H1 (cell line): ENCODE results near the gene GSG1L. TPM values are rescaled to one million over a fixed set of nuclear protein-coding genes. Genes with fewer than 3 reads are reported as not detected.

Experiments used
- CTCF ChIA-PET: fragments of 300-600 bp; sonication (Branson Sonifier 250); formaldehyde crosslinking; loops from one replicate; lab custom pipeline; 2021; ENCODE audit not compliant: partially characterized antibody; lab: Charles Lee
- POLR2A ChIA-PET: fragments of 300-600 bp; sonication (Branson Sonifier 250); formaldehyde crosslinking; loops from one replicate; lab custom pipeline; 2021; ENCODE audit warnings: inconsistent platforms; ENCODE audit not compliant: partially characterized antibody; lab: Charles Lee
- DNase-seq, 2 experiments: peaks; one replicate each; pipeline versions ENCODE4 v3.0.0 to v3.0.0-alpha.2; 2010 to 2022; ENCODE audit warnings: low spot score in 2 of 2, low read depth in 1 of 2, mixed read lengths in 1 of 2
- FAIRE-seq: peaks from 2 replicates; lab custom pipeline; 2011; peaks lifted over from hg19 to GRCh38; lab: Jason Lieb, UNC
- H2AFZ ChIP-seq: 2 replicates; pipeline ENCODE4 v1.8.1; 2012; ENCODE audit warnings: low read length, inconsistent platforms
- H2AK5ac ChIP-seq: 2 replicates; pipeline ENCODE4 v1.6.1; 2013; ENCODE audit warnings: low read depth, low read length
- H2BK120ac ChIP-seq: replicated peaks from 2 replicates; pipeline ENCODE3; 2013; ENCODE audit warnings: low read depth, low read length, inconsistent platforms
- H2BK12ac ChIP-seq: 2 replicates; pipeline ENCODE4 v1.6.1; 2013; ENCODE audit warnings: low read depth, low read length
- H2BK15ac ChIP-seq: 2 replicates; pipeline ENCODE4 v1.6.1; 2013; ENCODE audit warnings: low read length
- H2BK20ac ChIP-seq: 2 replicates; pipeline ENCODE4 v1.6.1; 2013; ENCODE audit warnings: low read length
- H2BK5ac ChIP-seq: 2 replicates; pipeline ENCODE4 v1.6.1; 2013; ENCODE audit warnings: low read depth, low read length
- H3K14ac ChIP-seq: 2 replicates; pipeline ENCODE4 v1.6.1; 2013; ENCODE audit warnings: inconsistent platforms; ENCODE audit not compliant: insufficient read length
- H3K18ac ChIP-seq: 2 replicates; pipeline ENCODE4 v1.6.1; 2013; ENCODE audit warnings: low read length; ENCODE audit errors: extremely low read depth
- H3K23ac ChIP-seq: 2 replicates; pipeline ENCODE4 v1.6.1; 2013; ENCODE audit warnings: inconsistent platforms; ENCODE audit not compliant: insufficient read length
- H3K23me2 ChIP-seq: 2 replicates; pipeline ENCODE4 v1.6.1; 2013; ENCODE audit warnings: low read depth, low read length
- H3K27ac ChIP-seq: 2 replicates; pipeline ENCODE4 v1.6.1; 2011; ENCODE audit warnings: low read depth, low read length, inconsistent platforms
- H3K27me3 ChIP-seq, 4 experiments: replicated peaks in 1 of 4; 1 replicate in 1 of 4; 2 replicates in 3 of 4; pipeline versions ENCODE4 v1.6.1 to v1.8.1; 2011 to 2013; ENCODE audit warnings: low read length in 3 of 4, mild to moderate bottlenecking in 3 of 4, inconsistent platforms in 2 of 4, mixed read lengths in 2 of 4, moderate library complexity in 1 of 4; ENCODE audit not compliant: control insufficient read depth in 3 of 4, insufficient read depth in 3 of 4; ENCODE audit errors: extremely low read depth in 1 of 4
- H3K36me3 ChIP-seq, 4 experiments: 2 replicates each; pipeline versions ENCODE4 v1.6.1 to v1.8.1; 2011 to 2013; ENCODE audit warnings: mild to moderate bottlenecking in 4 of 4, low read length in 3 of 4, moderate library complexity in 2 of 4, control low read depth in 1 of 4, inconsistent platforms in 1 of 4; ENCODE audit not compliant: insufficient read depth in 4 of 4, control insufficient read depth in 2 of 4
- H3K4ac ChIP-seq: replicated peaks from 2 replicates; pipeline ENCODE3; 2013; ENCODE audit warnings: low read length, low read depth, mixed read lengths, inconsistent platforms; ENCODE audit not compliant: insufficient read length
- H3K4me1 ChIP-seq, 4 experiments: replicated peaks in 1 of 4; 1 replicate in 1 of 4; 2 replicates in 3 of 4; pipeline versions ENCODE4 v1.6.1 to v1.8.1; 2011 to 2013; ENCODE audit warnings: low read length in 3 of 4, inconsistent platforms in 2 of 4, mixed read lengths in 1 of 4; ENCODE audit not compliant: insufficient read depth in 4 of 4, control insufficient read depth in 3 of 4
- H3K4me2 ChIP-seq, 2 experiments: 2 replicates each; pipeline versions ENCODE4 v1.6.1 to v1.8.1; 2011 to 2013; ENCODE audit warnings: low read depth in 2 of 2, low read length in 2 of 2, control low read depth in 1 of 2, inconsistent platforms in 1 of 2, mild to moderate bottlenecking in 1 of 2; ENCODE audit not compliant: insufficient read depth in 1 of 2
- H3K4me3 ChIP-seq, 4 experiments: fragments of 200-600, 300-600 bp in 1 of 4; sonication (generic), shearing (Covaris generic), sonication (Bioruptor Twin) in 1 of 4; 2 replicates each; pipeline versions ENCODE4 v1.5.1 to v1.8.1; 2011 to 2016; ENCODE audit warnings: low read length in 4 of 4, low read depth in 3 of 4, control low read depth in 2 of 4, inconsistent platforms in 2 of 4, mild to moderate bottlenecking in 2 of 4, mixed read lengths in 1 of 4, moderate library complexity in 1 of 4; ENCODE audit not compliant: insufficient read depth in 2 of 4; ENCODE audit errors: extremely low read depth in 1 of 4
- H3K56ac ChIP-seq: replicated peaks from 2 replicates; pipeline ENCODE3; 2013; ENCODE audit warnings: low read depth, mild to moderate bottlenecking, mixed read lengths, low read length, inconsistent platforms; ENCODE audit not compliant: insufficient read length
- H3K79me1 ChIP-seq: 2 replicates; pipeline ENCODE4 v1.6.1; 2013; ENCODE audit warnings: low read depth, low read length, control low read depth
- H3K79me2 ChIP-seq, 2 experiments: 2 replicates each; pipeline versions ENCODE4 v1.6.1 to v1.8.1; 2012 to 2013; ENCODE audit warnings: low read length in 2 of 2, mild to moderate bottlenecking in 2 of 2, inconsistent platforms in 1 of 2; ENCODE audit not compliant: insufficient read depth in 2 of 2, control insufficient read depth in 1 of 2
- H3K9ac ChIP-seq, 4 experiments: replicated peaks in 1 of 4; 1 replicate in 1 of 4; 2 replicates in 3 of 4; pipeline versions ENCODE4 v1.6.1 to v1.8.1; 2011 to 2013; ENCODE audit warnings: low read depth in 3 of 4, low read length in 3 of 4, control low read depth in 2 of 4, mild to moderate bottlenecking in 2 of 4, moderate library complexity in 2 of 4, inconsistent platforms in 1 of 4; ENCODE audit errors: extremely low read depth in 1 of 4
- H3K9me3 ChIP-seq, 2 experiments: 2 replicates each; pipeline versions ENCODE4 v1.6.1 to v1.8.1; 2012 to 2013; ENCODE audit warnings: mild to moderate bottlenecking in 2 of 2, moderate library complexity in 2 of 2, control low read depth in 1 of 2, inconsistent platforms in 1 of 2, low read depth in 1 of 2, low read length in 1 of 2, mixed read lengths in 1 of 2; ENCODE audit not compliant: insufficient read depth in 2 of 2
- H4K20me1 ChIP-seq, 2 experiments: replicated peaks in 1 of 2; 2 replicates each; pipeline versions ENCODE3 to v1.8.1; 2011 to 2013; ENCODE audit warnings: inconsistent platforms in 2 of 2, low read length in 2 of 2, mild to moderate bottlenecking in 1 of 2; ENCODE audit not compliant: insufficient read depth in 2 of 2, control insufficient read depth in 1 of 2
- H4K5ac ChIP-seq: 2 replicates; pipeline ENCODE4 v1.6.1; 2013; ENCODE audit warnings: low read length, low read depth, mixed read lengths, inconsistent platforms; ENCODE audit not compliant: insufficient read length
- H4K8ac ChIP-seq: 2 replicates; pipeline ENCODE4 v1.8.0; 2013; ENCODE audit warnings: mild to moderate bottlenecking, moderate library complexity, low read length, inconsistent platforms; ENCODE audit not compliant: insufficient read depth; ENCODE audit errors: extremely low read depth
- H4K91ac ChIP-seq: replicated peaks from 2 replicates; pipeline ENCODE3; 2013; ENCODE audit warnings: low read length, mixed read lengths, inconsistent platforms; ENCODE audit not compliant: insufficient read length
- CEBPB ChIP-seq: IDR thresholded peaks from 2 replicates; pipeline ENCODE4 v1.6.1; 2012; ENCODE audit warnings: low read depth, low read length
- EGR1 ChIP-seq: IDR thresholded peaks from 2 replicates; pipeline ENCODE4 v1.6.1; 2011; ENCODE audit warnings: low read depth, low read length, borderline replicate concordance
- EP300 ChIP-seq, 2 experiments: IDR thresholded peaks; 1 replicate in 1 of 2; 2 replicates in 1 of 2; pipeline ENCODE4 v1.6.1; 2011 to 2012; ENCODE audit warnings: low read depth in 2 of 2, low read length in 2 of 2, mild to moderate bottlenecking in 2 of 2, borderline replicate concordance in 1 of 2, inconsistent platforms in 1 of 2, moderate library complexity in 1 of 2
- HDAC2 ChIP-seq, 2 experiments: fragments of 300-600 bp in 1 of 2; sonication (generic) in 1 of 2; IDR thresholded peaks; 2 replicates each; pipeline ENCODE4 v1.6.1; 2011 to 2012; ENCODE audit warnings: low read depth in 2 of 2, low read length in 2 of 2, mild to moderate bottlenecking in 2 of 2, moderate library complexity in 2 of 2, borderline replicate concordance in 1 of 2, inconsistent platforms in 1 of 2
- JUN ChIP-seq: IDR thresholded peaks from 2 replicates; pipeline ENCODE4 v1.6.1; 2011; ENCODE audit warnings: low read depth, mild to moderate bottlenecking, improper control_type of control experiment, low read length
- KDM1A ChIP-seq: fragments of 200-600, 300-600 bp; sonication (generic); IDR thresholded peaks from 2 replicates; pipeline ENCODE4 v1.7.1; 2016; ENCODE audit warnings: mild to moderate bottlenecking, low read length, borderline replicate concordance
- KDM4A ChIP-seq: IDR thresholded peaks from one replicate; pipeline ENCODE4 v1.7.1; 2012; ENCODE audit warnings: low read depth, mild to moderate bottlenecking, moderate library complexity, low read length, inconsistent platforms; ENCODE audit not compliant: severe bottlenecking
- POLR2A ChIP-seq, 2 experiments: IDR thresholded peaks; 1 replicate in 1 of 2; 2 replicates in 1 of 2; pipeline ENCODE4 v1.6.1; 2011; ENCODE audit warnings: low read depth in 2 of 2, low read length in 2 of 2, mild to moderate bottlenecking in 2 of 2; ENCODE audit errors: control extremely low read depth in 1 of 2
- RBBP5 ChIP-seq: IDR thresholded peaks from 2 replicates; pipeline ENCODE4 v1.7.1; 2012; ENCODE audit warnings: low read depth, mild to moderate bottlenecking, inconsistent platforms, low read length, moderate library complexity, borderline replicate concordance
- SIN3A ChIP-seq, 2 experiments: IDR thresholded peaks in 1 of 2; conservative IDR thresholded peaks in 1 of 2; 2 replicates each; pipeline ENCODE4 v1.6.1; 2011 to 2012; ENCODE audit warnings: low read length in 2 of 2, improper control_type of control experiment in 1 of 2, low read depth in 1 of 2, mild to moderate bottlenecking in 1 of 2
- SUZ12 ChIP-seq: fragments of 200-600 bp; sonication (generic); IDR thresholded peaks from 2 replicates; pipeline ENCODE4 v1.6.1; 2012; ENCODE audit warnings: mild to moderate bottlenecking, inconsistent platforms, low read length, moderate library complexity, mixed read lengths
- TBP ChIP-seq: IDR thresholded peaks from 2 replicates; pipeline ENCODE4 v1.6.1; 2011; ENCODE audit warnings: low read depth, low read length, improper control_type of control experiment
- TEAD4 ChIP-seq: IDR thresholded peaks from 2 replicates; pipeline ENCODE4 v1.6.1; 2012; ENCODE audit warnings: low read depth, low read length, inconsistent platforms, mixed read lengths
- ZNF274 ChIP-seq: IDR thresholded peaks from 2 replicates; pipeline ENCODE4 v1.7.0; 2012; ENCODE audit warnings: low read length, borderline replicate concordance; ENCODE audit errors: extremely low read depth
- WGBS, 2 experiments: shearing (Covaris generic) in 1 of 2; methylation state at CpG; one replicate each; pipeline versions ENCODE4 v1.1.6 to v1.1.7; 2013 to 2015; ENCODE audit warnings: low lambda C conversion rate in 2 of 2, mixed read lengths in 2 of 2, inconsistent platforms in 1 of 2, low coverage in 1 of 2, missing lambda C conversion rate in 1 of 2; ENCODE audit not compliant: insufficient replicate concordance in 2 of 2, insufficient coverage in 1 of 2, insufficient read length in 1 of 2; ENCODE audit errors: extremely low coverage in 1 of 2, missing lambda C conversion rate in 1 of 2; 5-methylcytosine and 5-hydroxymethylcytosine counted together
- polyA plus RNA-seq, 7 experiments: library from polyadenylated mRNA; depleted of rRNA in 3 of 7; stranded (reverse) in 5 of 7; unstranded in 2 of 7; fragments of >200 nt in 5 of 7; fragments of 200-250 nt in 2 of 7; gene quantifications; 1 replicate in 5 of 7; 2 replicates in 1 of 7; 4 replicates in 1 of 7; pipeline versions ENCODE4 v1.2.1 to v1.2.3, GENCODE V29; 2011 to 2013; ENCODE audit warnings: missing spikeins in 2 of 7, mixed read lengths in 2 of 7
- total RNA-seq: library from RNA; stranded (reverse); fragmentation: NEBNext Ultra II Directional; extraction: Animal tissue kit (Norgen Biotek cat#: 25700); gene quantifications from 2 replicates; pipeline ENCODE4 v1.2.1, GENCODE V29; 2021

GSG1L gene
- total and polyA plus RNA-seq, 2 of the 8 experiments (the other 6 are each of a cell fraction or from before 2014, with no cell fraction given) = 0.71 to 1.1 TPM

- H4K8ac ChIP-seq = no peak overlapping the region
- no peak overlapping the region for H3K9ac ChIP-seq
- no peak overlapping the region for H2BK5ac ChIP-seq
- no peaks in the 10 kb centered on the region for H3K23me2 ChIP-seq
- H3K36me3 ChIP-seq = no peaks in the 10 kb centered on the region
- no peak overlapping the region for H3K4ac ChIP-seq
- ChIA-PET CTCF (interaction anchor here (0.9 to 1.3 kb wide), 2 partner anchors 110 to 117 kb away, joined by 3 read pairs; no protein-coding TSS in a partner anchor), POLR2A (no interaction called here)
- H2AFZ ChIP-seq = no peak overlapping the region
- H3K4me2 ChIP-seq = no peak overlapping the region
- no peak overlapping the region for H2AK5ac ChIP-seq
- peaks cover 5 to 12% of the 10 kb centered on the region in 2 experiments; a peak in 3 of 4 replicates for H3K9me3 ChIP-seq
- H3K56ac ChIP-seq = no peak overlapping the region
- H3K79me1 ChIP-seq = no peaks in the 10 kb centered on the region
- no peak overlapping the region for H3K27ac ChIP-seq
- H3K14ac ChIP-seq = no peak overlapping the region
- H4K5ac ChIP-seq = no peak overlapping the region
- H3K27me3 ChIP-seq = no peaks in the 10 kb centered on the region; a peak in 1 of 7 replicates
- 86% methylated on average over 3 of the region's 3 CpGs; no CpG with 5 or more reads in 1 of the 2 experiments for WGBS, 2 experiments
- no peak overlapping the region for H3K4me3 ChIP-seq
- H3K4me1 ChIP-seq = no peaks in the 10 kb centered on the region
- H3K23ac ChIP-seq = no peak overlapping the region
- DNase-seq (no peak), FAIRE-seq (no peak)
- H3K18ac ChIP-seq = no peak overlapping the region
- no peak overlapping the region for H2BK120ac ChIP-seq
- no peak overlapping the region for H2BK15ac ChIP-seq
- no peaks in the 10 kb centered on the region for H3K79me2 ChIP-seq
- H2BK20ac ChIP-seq = no peak overlapping the region
- H4K91ac ChIP-seq = no peak overlapping the region
- no peak overlapping the region for H2BK12ac ChIP-seq
- no peaks in the 10 kb centered on the region for H4K20me1 ChIP-seq
- TF ChIP-seq SIN3A (conservative IDR thresholded peaks at IDR 0.05 in 1 of 2, IDR thresholded peaks at IDR 0.05 in 1 of 2; ENCODE audit: low read depth in 1 of 2, low read length in 2 of 2) (no peak), TBP (no peak), JUN (no peak), HDAC2 (IDR thresholded peaks at IDR 0.05; ENCODE audit: borderline replicate concordance in 1 of 2, low read depth in 2 of 2, low read length in 2 of 2) (no peak), POLR2A (IDR thresholded peaks at IDR 0.05; ENCODE audit: control extremely low read depth in 1 of 2, low read depth in 2 of 2, low read length in 2 of 2) (no peak), RBBP5 (no peak), KDM4A (no peak), KDM1A (no peak), TEAD4 (no peak), EP300 (IDR thresholded peaks at IDR 0.05; ENCODE audit: borderline replicate concordance in 1 of 2, low read depth in 2 of 2, low read length in 2 of 2) (no peak), SUZ12 (no peak), ZNF274 (no peak), CEBPB (no peak), EGR1 (no peak)
Observed at GRCh38 chr16:27954191-27954590, 109.3 kb downstream of the GSG1L start.
